ENCODE data around the gene NT5DC1.

GRCh38 chr6:116084284-116084683 is 16.4 kb upstream of the NT5DC1 start:
- TF ChIP-seq CTCF (IDR thresholded peaks at IDR 0.05), result no peak
- no peak for TF ChIP-seq POLR2A (IDR thresholded peaks at IDR 0.05)
